HEK293 (cell line): Measurements from ENCODE around the gene DLEC1.

ENCODE experiments used
- CTCF ChIP-seq: fragments of 450-650 bp; formaldehyde crosslinking; IDR thresholded peaks from 2 replicates; pipeline ENCODE4 v1.5.1; 2016; ENCODE audit warnings: missing biosample characterization, missing genetic modification characterization
- ZBTB11 ChIP-seq: fragments of 450-650 bp; formaldehyde crosslinking; conservative IDR thresholded peaks from 2 replicates; pipeline ENCODE4 v1.5.1; 2016; ENCODE audit warnings: low read depth, missing biosample characterization, missing genetic modification characterization
- ZNF202 ChIP-seq: fragments of 450-650 bp; formaldehyde crosslinking; IDR thresholded peaks from 2 replicates; pipeline ENCODE4 v1.5.1; 2016; ENCODE audit warnings: missing biosample characterization, missing genetic modification characterization, borderline replicate concordance
- ZNF23 ChIP-seq: fragments of 450-650 bp; formaldehyde crosslinking; IDR thresholded peaks from 2 replicates; pipeline ENCODE4 v1.5.1; 2016; ENCODE audit warnings: missing biosample characterization, missing genetic modification characterization, borderline replicate concordance
- ZNF704 ChIP-seq: fragments of 450-650 bp; formaldehyde crosslinking; IDR thresholded peaks from 2 replicates; pipeline ENCODE4 v1.5.1; 2016; ENCODE audit warnings: missing biosample characterization, missing genetic modification characterization
- ZNF830 ChIP-seq: fragments of 450-650 bp; IDR thresholded peaks from 2 replicates; pipeline ENCODE4 v1.5.0; 2018; ENCODE audit warnings: missing biosample characterization, missing genetic modification characterization, low read depth, mild to moderate bottlenecking, moderate library complexity

- TF ChIP-seq ZNF704 (no peak), ZNF202 (tag by site-specific recombination) (no peak), ZNF830 (tag by site-specific recombination) (no peak), CTCF (tag by site-specific recombination) (no peak), ZNF23 (tag by site-specific recombination) (no peak), ZBTB11 (tag by site-specific recombination) (no peak)
These were observed 32.5 kb upstream of the DLEC1 start for GRCh38 chr3:38006445-38006995.
